ENCODE measurements around the gene MCCC1. TPM values are rescaled to one million over a fixed set of nuclear protein-coding genes. Genes with fewer than 3 reads are reported as not detected.

Gene MCCC1
- total RNA-seq, 4 donors from 2014 or later, result 11.5 to 24.5 (median 20.6) TPM

DNA sequence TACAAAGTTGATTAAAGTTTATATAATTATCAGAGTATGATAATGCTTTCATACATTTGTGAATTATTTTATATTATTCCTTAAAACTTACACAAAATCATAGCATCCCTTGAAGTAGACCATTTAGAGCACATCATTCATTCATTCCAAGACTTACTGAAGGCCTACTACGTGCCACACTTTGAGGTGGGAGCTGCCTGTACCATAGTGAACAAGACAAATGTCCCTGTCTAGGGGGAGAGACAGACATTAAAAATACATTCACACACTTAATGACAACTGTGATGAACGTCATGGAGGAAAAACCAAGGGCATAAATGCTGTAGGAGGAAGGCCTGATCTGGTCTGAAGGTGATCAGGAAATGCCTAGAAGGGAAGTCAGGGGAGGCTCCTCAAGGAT is 12.1 kb downstream of the MCCC1 start:
- Histone ChIP-seq H3K9me3 (no peaks in the 10 kb centered on the region), H3K27me3 (no peaks in the 10 kb centered on the region), H3K4me1 (no peaks in the 10 kb centered on the region), H3K27ac (no peak overlapping the region), H3K36me3 (peaks cover 0 to 66% of the 10 kb centered on the region in 2 donors), H3K4me3 (no peak overlapping the region)
- in situ Hi-C loops (cut with MboI; ENCODE audit: low sequenced_read_pairs in 4 of 4) (no loop called here), intact Hi-C loops (cut with DNase I; ENCODE audit: low total_unique reads) (no loop called here)
- ATAC-seq, result no peak
- no peak for TF ChIP-seq POLR2A (IDR thresholded peaks at IDR 0.05)
- DNase-seq, result no peak

DNA sequence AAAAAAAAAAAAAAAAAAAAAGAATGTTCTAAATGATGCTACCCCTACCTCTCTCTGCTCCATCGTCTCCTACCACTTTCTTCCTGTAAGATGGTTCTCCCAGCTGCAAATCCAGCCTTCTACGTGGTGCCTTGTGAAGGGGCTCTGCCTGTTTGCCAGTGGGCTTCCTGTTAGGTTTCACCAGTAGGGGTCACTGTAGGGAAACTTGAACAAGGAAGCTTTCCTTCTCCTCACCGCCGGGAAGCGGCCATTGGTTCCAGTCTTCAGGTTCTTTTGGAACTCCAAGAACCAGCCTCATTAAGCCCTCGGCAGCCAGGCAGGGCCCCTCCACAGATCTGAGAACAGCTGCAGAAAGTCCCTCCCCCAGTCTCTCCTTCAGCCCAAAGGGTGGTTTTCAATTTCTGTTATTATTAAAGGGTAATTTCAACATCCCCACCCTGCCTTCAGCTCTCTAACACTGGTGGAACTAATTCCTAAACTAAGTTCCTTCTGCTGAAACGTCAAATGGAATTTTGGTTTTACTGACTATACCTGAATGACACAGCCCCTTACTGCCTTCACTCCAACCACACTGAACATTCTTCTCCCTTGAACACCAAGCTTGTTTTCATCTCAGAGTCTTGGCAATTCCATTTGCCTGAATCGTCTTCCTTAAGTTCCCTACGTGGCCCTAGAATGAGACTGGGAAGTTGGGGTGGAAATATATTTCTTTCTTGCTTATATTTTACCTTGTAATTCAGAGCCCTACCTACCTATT is 13.5 kb downstream of the MCCC1 start:
- intact Hi-C loops (cut with DNase I; ENCODE audit: low total_unique reads), result no loop called here
- no peak for DNase-seq
- H3K27ac ChIP-seq, result no peak overlapping the region
- H3K4me3 ChIP-seq, result no peak overlapping the region
- TF ChIP-seq, protein P1, sequence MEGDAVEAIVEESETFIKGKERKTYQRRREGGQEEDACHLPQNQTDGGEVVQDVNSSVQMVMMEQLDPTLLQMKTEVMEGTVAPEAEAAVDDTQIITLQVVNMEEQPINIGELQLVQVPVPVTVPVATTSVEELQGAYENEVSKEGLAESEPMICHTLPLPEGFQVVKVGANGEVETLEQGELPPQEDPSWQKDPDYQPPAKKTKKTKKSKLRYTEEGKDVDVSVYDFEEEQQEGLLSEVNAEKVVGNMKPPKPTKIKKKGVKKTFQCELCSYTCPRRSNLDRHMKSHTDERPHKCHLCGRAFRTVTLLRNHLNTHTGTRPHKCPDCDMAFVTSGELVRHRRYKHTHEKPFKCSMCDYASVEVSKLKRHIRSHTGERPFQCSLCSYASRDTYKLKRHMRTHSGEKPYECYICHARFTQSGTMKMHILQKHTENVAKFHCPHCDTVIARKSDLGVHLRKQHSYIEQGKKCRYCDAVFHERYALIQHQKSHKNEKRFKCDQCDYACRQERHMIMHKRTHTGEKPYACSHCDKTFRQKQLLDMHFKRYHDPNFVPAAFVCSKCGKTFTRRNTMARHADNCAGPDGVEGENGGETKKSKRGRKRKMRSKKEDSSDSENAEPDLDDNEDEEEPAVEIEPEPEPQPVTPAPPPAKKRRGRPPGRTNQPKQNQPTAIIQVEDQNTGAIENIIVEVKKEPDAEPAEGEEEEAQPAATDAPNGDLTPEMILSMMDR (IDR thresholded peaks at IDR 0.05 in 4 of 5, conservative IDR thresholded peaks at IDR 0.05 in 1 of 5), result peak in 1 of 5 experiments; percentile 29
- TF ChIP-seq POLR2A (IDR thresholded peaks at IDR 0.05), result no peak
- peaks cover 0 to 63% of the 10 kb centered on the region in 2 donors for H3K36me3 ChIP-seq
- no peaks in the 10 kb centered on the region for H3K9me3 ChIP-seq
- no peaks in the 10 kb centered on the region for H3K4me1 ChIP-seq
- no peak for ATAC-seq
- in situ Hi-C loops (cut with MboI; ENCODE audit: low sequenced_read_pairs in 4 of 4), result no loop called here
- H3K27me3 ChIP-seq, result no peaks in the 10 kb centered on the region

DNA sequence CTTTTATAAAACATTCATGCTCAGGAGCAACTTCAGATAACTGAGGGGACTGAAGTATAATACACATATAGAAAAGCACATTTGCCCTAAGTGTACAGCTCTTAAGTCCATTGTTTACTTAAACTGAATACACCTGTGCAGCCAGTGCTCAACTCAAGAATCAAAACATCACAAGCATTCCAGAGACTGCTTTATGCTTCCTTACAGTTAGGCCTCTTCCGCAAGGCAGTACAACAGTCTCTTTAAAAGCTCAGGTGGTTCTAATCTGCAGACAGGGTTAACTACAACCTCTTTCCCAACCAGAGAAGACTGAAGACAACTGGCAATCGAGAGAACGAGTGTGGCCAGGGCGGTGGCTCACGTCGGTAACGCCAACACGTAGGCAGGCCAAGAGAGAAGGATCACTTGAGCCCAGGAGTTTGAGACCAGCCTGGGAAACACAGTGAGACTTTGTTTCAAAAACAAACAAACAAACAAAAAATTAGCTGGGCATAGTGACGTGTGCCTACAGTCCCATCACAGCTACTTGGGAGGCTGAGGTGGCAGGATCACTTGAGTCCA is 16.9 kb downstream of the MCCC1 start:
- in situ Hi-C loops (cut with MboI; ENCODE audit: low sequenced_read_pairs in 4 of 4), result no loop called here
- TF ChIP-seq POLR2A (IDR thresholded peaks at IDR 0.05), result no peak
- TF ChIP-seq, protein P1 (IDR thresholded peaks at IDR 0.05 in 4 of 5, conservative IDR thresholded peaks at IDR 0.05 in 1 of 5), result no peak
- DNase-seq (no peak), ATAC-seq (no peak)
- no peaks in the 10 kb centered on the region for H3K27me3 ChIP-seq
- no peak overlapping the region for H3K4me3 ChIP-seq
- no peaks in the 10 kb centered on the region for H3K4me1 ChIP-seq
- no peaks in the 10 kb centered on the region for H3K9me3 ChIP-seq
- peaks cover 0 to 43% of the 10 kb centered on the region in 2 donors for H3K36me3 ChIP-seq
- intact Hi-C loops (cut with DNase I; ENCODE audit: low total_unique reads), result no loop called here
- no peak overlapping the region for H3K27ac ChIP-seq

DNA sequence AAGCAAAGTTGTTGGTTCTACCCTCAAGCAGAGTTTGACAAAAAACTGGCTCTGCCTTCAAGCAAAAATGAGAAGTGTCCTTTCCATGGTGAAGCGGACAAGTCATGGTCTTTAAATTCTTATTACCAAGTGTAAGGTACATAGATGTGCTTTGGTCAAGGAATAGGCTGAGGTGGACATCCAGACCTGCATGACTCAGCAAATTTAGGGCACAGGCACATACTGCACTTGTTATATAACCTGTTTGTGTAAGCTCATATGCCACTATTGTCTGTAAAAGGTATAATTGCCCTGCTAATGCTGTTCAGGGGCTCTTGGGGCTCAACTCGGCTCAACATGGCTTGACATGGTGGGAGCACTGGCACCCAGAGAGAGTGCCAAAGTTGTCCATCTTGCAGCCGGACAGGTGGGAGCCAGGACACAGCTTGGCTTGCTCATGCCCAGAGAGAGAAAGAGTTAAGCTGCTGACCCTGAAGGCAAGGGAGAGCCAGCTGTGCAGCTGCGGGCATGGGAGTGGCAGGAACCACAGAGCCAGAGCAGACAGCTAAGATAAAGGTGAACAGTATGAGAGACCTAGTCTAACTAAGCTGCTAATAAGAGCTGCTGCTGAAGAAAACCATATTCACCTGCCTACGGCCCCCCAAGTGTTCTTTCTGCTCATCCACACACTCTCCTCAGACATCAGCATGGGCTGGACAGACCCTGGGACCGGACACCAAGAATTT is 17.7 kb downstream of the MCCC1 start:
- no peaks in the 10 kb centered on the region for H3K4me1 ChIP-seq
- TF ChIP-seq POLR2A (IDR thresholded peaks at IDR 0.05), result no peak
- TF ChIP-seq, protein P1 (IDR thresholded peaks at IDR 0.05 in 4 of 5, conservative IDR thresholded peaks at IDR 0.05 in 1 of 5), result no peak
- ATAC-seq, result no peak
- H3K27me3 ChIP-seq, result no peaks in the 10 kb centered on the region
- H3K4me3 ChIP-seq, result no peak overlapping the region
- H3K9me3 ChIP-seq, result no peaks in the 10 kb centered on the region
- peaks cover 0 to 41% of the 10 kb centered on the region in 2 donors for H3K36me3 ChIP-seq
- intact Hi-C loops (cut with DNase I; ENCODE audit: low total_unique reads), result no loop called here
- H3K27ac ChIP-seq, result no peak overlapping the region
- in situ Hi-C loops (cut with MboI; ENCODE audit: low sequenced_read_pairs in 4 of 4), result no loop called here
- DNase-seq, result no peak

DNA sequence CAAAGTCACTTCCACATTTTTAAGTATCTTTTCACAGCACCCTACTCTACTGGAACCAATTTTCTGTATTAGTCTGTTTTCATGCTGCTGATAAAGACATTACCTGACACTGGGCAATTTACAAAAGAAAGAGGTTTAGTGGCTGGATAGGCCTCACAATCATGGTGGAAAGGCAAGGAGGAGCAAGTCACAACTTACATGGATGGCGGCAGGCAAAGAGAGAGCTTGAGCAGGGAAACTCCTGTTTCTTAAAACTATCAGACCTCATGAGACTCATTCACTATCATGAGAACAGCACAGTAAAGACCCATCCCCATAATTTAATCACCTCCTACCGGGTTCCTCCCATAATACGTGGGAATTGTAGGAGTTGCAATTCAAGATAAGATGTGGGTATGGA is 18.7 kb downstream of the MCCC1 start:
- Histone ChIP-seq H3K27me3 (no peaks in the 10 kb centered on the region), H3K4me1 (no peaks in the 10 kb centered on the region), H3K27ac (no peak overlapping the region), H3K4me3 (no peak overlapping the region), H3K9me3 (no peaks in the 10 kb centered on the region), H3K36me3 (peaks cover 0 to 33% of the 10 kb centered on the region in 2 donors)
- DNase-seq (no peak), ATAC-seq (no peak)
- TF ChIP-seq, protein P1 (IDR thresholded peaks at IDR 0.05 in 4 of 5, conservative IDR thresholded peaks at IDR 0.05 in 1 of 5), result no peak
- no peak for TF ChIP-seq POLR2A (IDR thresholded peaks at IDR 0.05)
- intact Hi-C loops (cut with DNase I; ENCODE audit: low total_unique reads), result no loop called here
- in situ Hi-C loops (cut with MboI; ENCODE audit: low sequenced_read_pairs in 4 of 4), result no loop called here

All from gastrocnemius medialis (tissue), 4 donors.